Lower leg skin (tissue), 4 donors: ENCODE results near the gene REXO4. TPM values are rescaled to one million over a fixed set of nuclear protein-coding genes. Genes with fewer than 3 reads are reported as not detected.
"Not testable (repeated sequence)": the region's sequence is repeated elsewhere in the genome, so short reads cannot be mapped to it uniquely, and the experiment has no call there.

Experiments
- DNase-seq, 2 donors: peaks; one replicate each; pipeline ENCODE4 v3.0.0-alpha.2; 2019; ENCODE audit warnings: low spot score in 2 of 2
- H3K4me3 ChIP-seq: fragments of 200-600 bp; sonication (generic); 2 replicates; pipeline ENCODE4 v1.5.1; 2017; ENCODE audit warnings: mild to moderate bottlenecking, low read depth; ENCODE audit not compliant: poor library complexity, severe bottlenecking
- POLR2A ChIP-seq, 2 donors: fragments of 450-650 bp; IDR thresholded peaks; one replicate each; pipeline ENCODE4 v1.6.1; 2016 to 2017; ENCODE audit warnings: antibody characterized with exemption in 2 of 2, mild to moderate bottlenecking in 1 of 2, moderate library complexity in 1 of 2
- WGBS, 2 donors: methylation state at CpG; one replicate each; pipeline ENCODE4 v1.1.5; 2018; 5-methylcytosine and 5-hydroxymethylcytosine counted together
- intact Hi-C: fragments of 100-400 bp; cut with DNase I; formaldehyde crosslinking; loops from one replicate; pipeline ENCODE4 v1.15.0; 2023; ENCODE audit warnings: low total_unique reads
- total RNA-seq, 4 donors: library from RNA; depleted of rRNA; stranded (reverse); fragments of >200 nt; gene quantifications; one replicate each; pipeline ENCODE4 v1.1.0, GENCODE V29; 2016
- TF ChIP-seq, protein P1 (sequence below), 3 donors: fragments of 450-650 bp; IDR thresholded peaks; one replicate each; pipeline ENCODE4 v1.5.1; 2016; ENCODE audit warnings: antibody characterized with exemption in 3 of 3, mild to moderate bottlenecking in 3 of 3, moderate library complexity in 2 of 3

Gene REXO4
- total RNA-seq, 4 donors from 2014 or later, result 18.8 to 26.5 (median 24.6) TPM

DNA sequence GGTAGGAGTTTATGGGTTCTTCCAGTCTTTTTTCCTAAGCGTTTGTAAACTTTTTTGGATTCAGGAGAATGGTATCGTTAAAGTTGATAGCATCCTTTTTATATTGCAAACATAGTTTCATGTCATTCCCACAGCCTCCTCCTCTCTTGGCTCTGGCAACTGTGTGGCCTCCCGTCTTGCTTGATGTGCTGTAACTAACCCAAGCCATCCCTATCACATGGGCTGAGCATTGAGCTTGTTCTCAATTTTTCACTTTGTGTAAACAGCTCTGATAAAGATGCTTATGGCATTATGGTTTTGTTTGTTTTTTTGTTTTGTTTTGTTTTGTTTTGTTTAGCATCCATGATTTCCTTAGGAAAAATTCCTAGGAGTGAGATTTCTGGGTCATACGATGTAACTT lies 37.1 kb downstream of the REXO4 start:
- no peak for DNase-seq
- WGBS, 2 donors, result 81 to 87% methylated on average over 4 of the region's 4 CpGs
- H3K4me3 ChIP-seq, result no peak overlapping the region
- intact Hi-C loops, result no loop called here
- TF ChIP-seq, protein P1, sequence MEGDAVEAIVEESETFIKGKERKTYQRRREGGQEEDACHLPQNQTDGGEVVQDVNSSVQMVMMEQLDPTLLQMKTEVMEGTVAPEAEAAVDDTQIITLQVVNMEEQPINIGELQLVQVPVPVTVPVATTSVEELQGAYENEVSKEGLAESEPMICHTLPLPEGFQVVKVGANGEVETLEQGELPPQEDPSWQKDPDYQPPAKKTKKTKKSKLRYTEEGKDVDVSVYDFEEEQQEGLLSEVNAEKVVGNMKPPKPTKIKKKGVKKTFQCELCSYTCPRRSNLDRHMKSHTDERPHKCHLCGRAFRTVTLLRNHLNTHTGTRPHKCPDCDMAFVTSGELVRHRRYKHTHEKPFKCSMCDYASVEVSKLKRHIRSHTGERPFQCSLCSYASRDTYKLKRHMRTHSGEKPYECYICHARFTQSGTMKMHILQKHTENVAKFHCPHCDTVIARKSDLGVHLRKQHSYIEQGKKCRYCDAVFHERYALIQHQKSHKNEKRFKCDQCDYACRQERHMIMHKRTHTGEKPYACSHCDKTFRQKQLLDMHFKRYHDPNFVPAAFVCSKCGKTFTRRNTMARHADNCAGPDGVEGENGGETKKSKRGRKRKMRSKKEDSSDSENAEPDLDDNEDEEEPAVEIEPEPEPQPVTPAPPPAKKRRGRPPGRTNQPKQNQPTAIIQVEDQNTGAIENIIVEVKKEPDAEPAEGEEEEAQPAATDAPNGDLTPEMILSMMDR (IDR thresholded peaks at IDR 0.05), result no peak
- TF ChIP-seq POLR2A (IDR thresholded peaks at IDR 0.05), result no peak

DNA sequence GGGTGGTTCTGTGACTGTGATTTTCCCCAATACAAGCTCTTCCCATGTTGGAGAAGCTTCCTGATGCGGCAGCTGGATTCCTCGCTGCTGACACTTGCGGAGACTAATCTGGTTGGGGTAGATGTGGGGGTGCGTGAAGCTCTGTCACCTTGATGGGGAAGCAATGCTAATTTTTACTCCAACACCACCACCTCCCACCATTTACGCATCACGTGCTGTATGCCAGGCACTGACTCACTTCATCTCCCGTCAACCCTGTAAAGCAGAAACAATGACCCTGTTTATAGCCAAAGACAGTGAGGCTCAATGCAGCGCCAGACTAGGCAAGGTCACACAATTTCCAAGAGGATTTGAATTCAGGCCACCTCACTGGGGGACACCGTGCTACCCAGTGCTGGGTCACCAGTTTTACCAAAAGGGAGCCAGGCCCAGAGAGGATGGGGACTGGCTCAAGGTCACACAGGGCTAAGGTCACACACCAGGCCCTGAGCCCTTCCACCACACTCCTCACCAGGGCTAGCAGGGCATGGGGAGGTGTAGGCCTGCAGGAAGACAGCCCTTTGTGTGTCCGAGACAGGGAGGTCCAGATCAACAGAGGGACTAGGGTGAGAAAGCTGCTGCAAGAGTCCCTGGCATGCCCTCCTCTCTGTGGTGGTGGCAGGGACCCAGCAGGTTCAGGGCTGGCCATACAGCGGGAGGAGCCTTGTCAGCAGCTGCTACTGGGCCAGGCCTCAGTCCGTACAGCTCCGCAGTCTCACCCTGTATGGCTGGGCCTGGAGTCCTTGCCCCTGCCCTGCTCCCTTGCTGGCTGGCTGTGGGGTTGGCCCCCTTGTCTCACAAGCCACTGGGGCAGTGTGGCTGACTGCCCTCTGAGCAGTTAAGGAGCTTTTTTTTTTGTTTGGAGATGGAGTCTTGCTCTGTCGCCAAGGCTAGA lies 38.4 kb downstream of the REXO4 start:
- DNase-seq, result no peak
- 90 to 91% methylated on average over 11 to 14 of the region's 14 CpGs for WGBS, 2 donors
- TF ChIP-seq, protein P1 (IDR thresholded peaks at IDR 0.05), result no peak
- TF ChIP-seq POLR2A (IDR thresholded peaks at IDR 0.05), result no peak
- intact Hi-C loops, result no loop called here
- H3K4me3 ChIP-seq, result no peak overlapping the region

DNA sequence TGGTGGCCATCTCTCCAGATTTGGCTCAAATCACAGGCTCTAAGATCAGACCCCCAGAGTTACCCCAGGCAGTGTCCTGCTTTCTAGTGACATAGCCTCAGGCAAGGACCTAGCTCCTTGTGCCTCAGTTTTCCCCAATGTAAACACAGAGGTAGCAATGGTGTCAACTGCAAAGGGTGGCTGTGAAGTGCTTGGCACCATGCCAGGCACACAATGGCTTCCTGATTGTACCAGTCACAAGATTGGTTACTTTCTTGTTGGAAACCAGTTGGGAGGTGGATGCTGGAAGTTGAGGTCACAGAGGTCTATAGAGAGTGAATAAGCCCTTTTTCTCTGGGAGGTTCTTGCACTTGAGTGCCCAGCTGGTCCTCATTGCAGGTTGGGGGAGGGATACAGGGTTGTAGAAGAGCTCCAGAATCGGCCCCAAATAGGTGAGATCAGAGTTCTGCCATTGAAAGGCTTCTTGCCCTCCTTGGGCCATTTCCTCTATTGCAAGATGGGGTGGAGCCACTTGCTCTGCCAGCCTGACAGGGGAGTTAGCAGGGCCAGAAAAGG lies 39.3 kb downstream of the REXO4 start:
- no peak overlapping the region for H3K4me3 ChIP-seq
- DNase-seq, result no peak
- intact Hi-C loops, result no loop called here
- 73 to 100% methylated on average over 1 of the region's 1 CpG for WGBS, 2 donors
- TF ChIP-seq, protein P1 (IDR thresholded peaks at IDR 0.05), result no peak
- TF ChIP-seq POLR2A (IDR thresholded peaks at IDR 0.05), result no peak

DNA sequence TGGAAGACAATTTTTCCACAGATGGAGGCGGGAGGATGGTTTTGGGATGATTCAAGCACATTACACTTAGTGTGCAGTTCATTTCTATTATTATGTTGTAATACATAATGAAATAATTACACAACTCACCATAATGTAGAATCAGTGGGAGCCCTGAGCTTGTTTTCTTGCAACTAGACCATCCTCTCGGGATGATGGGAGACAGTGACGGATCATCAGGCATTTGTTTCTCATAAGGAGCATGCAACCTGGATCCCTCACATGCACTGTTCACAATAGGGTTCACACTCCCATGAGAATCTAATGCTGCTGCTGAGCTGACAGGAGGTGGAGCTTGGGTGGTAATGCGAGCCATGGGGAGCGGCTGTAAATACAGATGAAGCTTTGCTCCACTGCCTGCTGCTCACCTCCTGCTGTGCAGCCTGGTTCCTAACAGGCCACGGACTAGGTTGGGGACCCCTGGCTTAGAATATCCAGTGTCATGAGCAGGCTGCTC lies 40.0 kb downstream of the REXO4 start:
- no peak for TF ChIP-seq POLR2A (IDR thresholded peaks at IDR 0.05)
- TF ChIP-seq, protein P1 (IDR thresholded peaks at IDR 0.05), result no peak
- 51 to 52% methylated on average over 5 to 6 of the region's 6 CpGs for WGBS, 2 donors
- no peak for DNase-seq
- intact Hi-C loops, result no loop called here
- H3K4me3 ChIP-seq, result no peak overlapping the region

DNA sequence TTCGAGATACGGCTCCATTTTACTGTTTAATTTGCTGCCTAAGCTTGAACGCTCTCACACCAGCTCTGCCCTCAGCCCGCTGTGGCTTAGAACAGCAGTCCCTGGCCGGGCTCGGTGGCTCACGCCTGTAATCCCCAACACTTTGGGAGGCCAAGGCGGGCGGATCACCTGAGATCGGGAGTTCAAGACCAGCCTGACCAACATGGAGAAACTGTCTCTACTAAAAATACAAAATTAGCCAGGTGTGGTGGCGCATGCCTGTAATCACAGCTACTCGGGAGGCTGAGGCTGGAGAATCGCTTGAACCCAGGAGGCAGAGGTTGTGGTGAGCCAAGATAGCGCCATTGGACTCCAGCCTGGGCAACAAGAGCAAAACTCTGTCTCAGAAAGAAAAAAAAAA lies 40.5 kb downstream of the REXO4 start:
- intact Hi-C loops, DNase-seq, H3K4me3 ChIP-seq: not testable (repeated sequence)
- 74 to 78% methylated on average over 14 of the region's 14 CpGs for WGBS, 2 donors
